HAP-1 (cell line): ENCODE measurements around the gene AGPAT1.
A peak's percentile ranks its signal among the peaks of the same experiment; 100 is the strongest.
"Not testable (repeated sequence)": the region's sequence is repeated elsewhere in the genome, so short reads cannot be mapped to it uniquely, and the experiment has no call there.

Experiments used
- DNase-seq, 2 experiments: peaks; one replicate each; pipeline ENCODE4 v3.0.0-alpha.2; 2016 to 2020; ENCODE audit warnings: low spot score in 2 of 2
- H3K27me3 ChIP-seq: fragments of 250-450 bp; sonication (Bioruptor Pico); 2 replicates; pipeline ENCODE4 v1.5.1; 2020; ENCODE audit warnings: low read depth, mild to moderate bottlenecking, moderate library complexity
- H3K36me3 ChIP-seq: fragments of 250-450 bp; sonication (Bioruptor Pico); replicated peaks from 2 replicates; pipeline ENCODE4 v1.5.1; 2020; ENCODE audit warnings: mild to moderate bottlenecking
- H3K4me1 ChIP-seq: fragments of 250-450 bp; sonication (Bioruptor Pico); 2 replicates; pipeline ENCODE4 v1.5.1; 2020; ENCODE audit warnings: mild to moderate bottlenecking
- H3K4me3 ChIP-seq: fragments of 250-450 bp; sonication (Bioruptor Pico); 2 replicates; pipeline ENCODE4 v1.5.1; 2020; ENCODE audit warnings: mild to moderate bottlenecking, moderate library complexity
- H3K9me3 ChIP-seq: fragments of 250-450 bp; sonication (Bioruptor Pico); 2 replicates; pipeline ENCODE4 v1.5.1; 2020; ENCODE audit warnings: mild to moderate bottlenecking, moderate library complexity
- in situ Hi-C: fragments of 300-500 bp; cut with MboI; formaldehyde crosslinking; loops from 3 replicates; pipeline ENCODE4 v1.14.3; 2020; ENCODE audit warnings: low sequenced_read_pairs, inconsistent platforms, mixed read lengths

Gene AGPAT1

GRCh38 chr6:32211432-32211831, 35.5 kb upstream of the AGPAT1 start:
- in situ Hi-C loops, H3K27me3 ChIP-seq, DNase-seq: not testable (repeated sequence)

GRCh38 chr6:32210191-32210601, 34.3 kb upstream of the AGPAT1 start:
- no peaks in the 10 kb centered on the region for H3K9me3 ChIP-seq
- no peak for DNase-seq
- H3K27me3 ChIP-seq: no peaks in the 10 kb centered on the region
- no peak overlapping the region for H3K4me3 ChIP-seq
- no peaks in the 10 kb centered on the region for H3K4me1 ChIP-seq
- H3K36me3 ChIP-seq: no peaks in the 10 kb centered on the region
- in situ Hi-C loops: no loop called here

More at GRCh38 chr6:32211432-32211831, 35.5 kb upstream of the AGPAT1 start:
- H3K4me1 ChIP-seq, H3K4me3 ChIP-seq, H3K36me3 ChIP-seq, H3K9me3 ChIP-seq: not testable (repeated sequence)

GRCh38 chr6:32208996-32209395, 33.1 kb upstream of the AGPAT1 start:
- in situ Hi-C loops: no loop called here
- no peak overlapping the region for H3K4me3 ChIP-seq
- H3K9me3 ChIP-seq: no peaks in the 10 kb centered on the region
- no peaks in the 10 kb centered on the region for H3K4me1 ChIP-seq
- H3K36me3 ChIP-seq: no peaks in the 10 kb centered on the region
- no peak for DNase-seq
- H3K27me3 ChIP-seq: 0 out of 2 replicates have a peak, but pooled peaks cover 2% of the 10 kb centered on the region

GRCh38 chr6:32204268-32204715, 28.4 kb upstream of the AGPAT1 start:
- Histone ChIP-seq H3K9me3 (no peaks in the 10 kb centered on the region), H3K27me3 (0 out of 2 replicates have a peak, but pooled peaks cover 2% of the 10 kb centered on the region), H3K36me3 (no peaks in the 10 kb centered on the region), H3K4me1 (no peaks in the 10 kb centered on the region), H3K4me3 (no peak overlapping the region)
- no peak for DNase-seq
- in situ Hi-C loops: no loop called here

GRCh38 chr6:32203426-32204267, 27.8 kb upstream of the AGPAT1 start:
- no peak overlapping the region for H3K4me3 ChIP-seq
- no peak for DNase-seq

GRCh38 chr6:32202186-32202585, 26.3 kb upstream of the AGPAT1 start:
- Histone ChIP-seq H3K4me1 (no peaks in the 10 kb centered on the region), H3K27me3 (0 out of 2 replicates have a peak, but pooled peaks cover 2% of the 10 kb centered on the region), H3K36me3 (no peaks in the 10 kb centered on the region), H3K4me3 (no peak overlapping the region), H3K9me3 (no peaks in the 10 kb centered on the region)
- no peak for DNase-seq
- in situ Hi-C loops: no loop called here

More at GRCh38 chr6:32203426-32204267, 27.8 kb upstream of the AGPAT1 start:
- H3K4me1 ChIP-seq: no peaks in the 10 kb centered on the region
- no peaks in the 10 kb centered on the region for H3K36me3 ChIP-seq
- H3K9me3 ChIP-seq: no peaks in the 10 kb centered on the region
- H3K27me3 ChIP-seq: 0 out of 2 replicates have a peak, but pooled peaks cover 2% of the 10 kb centered on the region
- in situ Hi-C loops: no loop called here

- Histone ChIP-seq H3K4me3 (no peak overlapping the region), H3K27me3 (0 out of 2 replicates have a peak, but pooled peaks cover 2% of the 10 kb centered on the region), H3K9me3 (no peaks in the 10 kb centered on the region), H3K4me1 (peaks cover 7% of the 10 kb centered on the region), H3K36me3 (no peaks in the 10 kb centered on the region)
- in situ Hi-C loops: no loop called here
- DNase-seq: no peak
Measured at GRCh38 chr6:32200711-32201475, 25.0 kb upstream of the AGPAT1 start.

GRCh38 chr6:32198866-32199265, 23.0 kb upstream of the AGPAT1 start:
- Histone ChIP-seq H3K36me3 (no peaks in the 10 kb centered on the region), H3K4me3 (no peak overlapping the region), H3K27me3 (no peaks in the 10 kb centered on the region), H3K4me1 (peaks cover 12% of the 10 kb centered on the region), H3K9me3 (no peaks in the 10 kb centered on the region)
- no peak for DNase-seq
- in situ Hi-C loops: no loop called here

GRCh38 chr6:32198345-32198696, 22.4 kb upstream of the AGPAT1 start:
- no peak overlapping the region for H3K4me3 ChIP-seq
- in situ Hi-C loops: no loop called here

GRCh38 chr6:32196682-32197616, 21.1 kb upstream of the AGPAT1 start:
- H3K9me3 ChIP-seq: no peaks in the 10 kb centered on the region
- peak overlapping the region; percentile 49 for H3K4me3 ChIP-seq
- no peak for DNase-seq
- peaks cover 12% of the 10 kb centered on the region for H3K4me1 ChIP-seq
- H3K27me3 ChIP-seq: no peaks in the 10 kb centered on the region
- in situ Hi-C loops: no loop called here
- H3K36me3 ChIP-seq: no peaks in the 10 kb centered on the region

More at GRCh38 chr6:32198345-32198696, 22.4 kb upstream of the AGPAT1 start:
- Histone ChIP-seq H3K9me3 (no peaks in the 10 kb centered on the region), H3K27me3 (no peaks in the 10 kb centered on the region), H3K36me3 (no peaks in the 10 kb centered on the region), H3K4me1 (peaks cover 12% of the 10 kb centered on the region)
- DNase-seq: no peak

- Histone ChIP-seq H3K36me3 (no peaks in the 10 kb centered on the region), H3K4me3 (peak overlapping the region; percentile 49), H3K27me3 (no peaks in the 10 kb centered on the region), H3K9me3 (no peaks in the 10 kb centered on the region), H3K4me1 (peaks cover 12% of the 10 kb centered on the region)
- in situ Hi-C loops: no loop called here
- DNase-seq: peak; percentile 66 to 88
Measured at GRCh38 chr6:32195902-32196681, 20.2 kb upstream of the AGPAT1 start.

- in situ Hi-C loops: no loop called here
- H3K9me3 ChIP-seq: no peaks in the 10 kb centered on the region
- peak; percentile 99 to 100 for DNase-seq
- H3K36me3 ChIP-seq: no peaks in the 10 kb centered on the region
- H3K4me1 ChIP-seq: peaks cover 12% of the 10 kb centered on the region
- H3K27me3 ChIP-seq: no peaks in the 10 kb centered on the region
- peak overlapping the region; percentile 49 for H3K4me3 ChIP-seq
Measured at GRCh38 chr6:32195652-32195901, 19.7 kb upstream of the AGPAT1 start.
